HFF-Myc (cell line): ENCODE results near the gene KPNA1.

Source experiments
- DNase-seq: peaks from one replicate; pipeline ENCODE4 v3.0.0-alpha.2; 2011; ENCODE audit warnings: low read depth; ENCODE audit errors: extremely low read depth
- H3K4me3 ChIP-seq: replicated peaks from 2 replicates; pipeline ENCODE4 v1.5.1; 2011; ENCODE audit warnings: low read depth, mild to moderate bottlenecking, control low read depth, low read length
- CTCF ChIP-seq: IDR thresholded peaks from 2 replicates; pipeline ENCODE4 v1.5.1; 2012; ENCODE audit warnings: mild to moderate bottlenecking, low read depth, low read length, control low read depth; ENCODE audit errors: missing control alignments

Gene KPNA1

GRCh38 chr3:122382888-122383666 is 131.7 kb downstream of the KPNA1 start, which contains the start of gene MIX23:
Gene MIX23, minus strand, starts transcription at chr3:122383231. Its CDS starts 7 bp downstream, at chr3:122383224.
- peak; percentile 64 for DNase-seq
- no peak for TF ChIP-seq CTCF
- H3K4me3 ChIP-seq, result peak within 1 kb of the TSS; percentile 93

GRCh38 chr3:122377975-122378374 is 136.8 kb downstream of the KPNA1 start:
- no peak overlapping the region for H3K4me3 ChIP-seq
- no peak for DNase-seq

GRCh38 chr3:122374034-122374433 is 140.7 kb downstream of the KPNA1 start:
- no peak overlapping the region for H3K4me3 ChIP-seq
- no peak for DNase-seq
- no peak for TF ChIP-seq CTCF

More at GRCh38 chr3:122377975-122378374, 136.8 kb downstream of the KPNA1 start:
- TF ChIP-seq CTCF, result no peak
